Nucleus accumbens (tissue), 56 donors: Measurements from ENCODE around the gene GABRG3.

Experiments used
- DNase-seq, 56 donors: peaks; one replicate each; lab custom pipeline; 2025; lab: John Stamatoyannopoulos, UW

The GABRG3 gene

DNA sequence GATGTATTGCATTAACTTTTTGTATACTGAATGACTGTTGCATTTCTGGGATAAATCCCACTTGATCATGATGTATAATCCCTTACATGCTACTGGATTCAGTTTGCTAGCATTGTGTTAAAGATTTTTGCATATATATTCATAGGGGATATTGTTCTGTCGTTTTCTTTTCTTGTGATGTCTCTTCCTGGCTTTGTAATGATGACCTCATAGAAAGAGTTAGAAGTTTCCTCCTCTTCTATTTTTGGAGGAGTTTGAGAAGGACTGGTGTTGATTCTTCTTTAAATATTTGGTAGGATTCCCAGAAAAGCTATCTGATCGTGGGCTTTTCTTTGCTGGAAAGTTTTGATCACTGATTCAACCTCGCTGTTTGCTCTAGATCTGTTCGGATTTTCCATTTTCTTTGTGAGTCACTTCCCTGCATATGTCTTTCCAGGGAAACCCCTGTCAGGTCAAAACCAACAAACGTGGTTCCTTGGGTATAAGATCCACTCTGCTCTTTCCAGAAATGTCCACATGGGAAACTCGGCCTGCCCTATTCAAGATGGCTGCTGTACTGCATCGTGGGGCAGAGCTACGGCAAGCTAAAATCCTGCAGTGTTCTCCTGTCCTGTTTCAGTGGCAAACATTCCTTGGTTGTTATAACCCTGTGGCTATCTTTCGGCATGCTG lies 120.4 kb downstream of the GABRG3 start:
- no peak for DNase-seq

DNA sequence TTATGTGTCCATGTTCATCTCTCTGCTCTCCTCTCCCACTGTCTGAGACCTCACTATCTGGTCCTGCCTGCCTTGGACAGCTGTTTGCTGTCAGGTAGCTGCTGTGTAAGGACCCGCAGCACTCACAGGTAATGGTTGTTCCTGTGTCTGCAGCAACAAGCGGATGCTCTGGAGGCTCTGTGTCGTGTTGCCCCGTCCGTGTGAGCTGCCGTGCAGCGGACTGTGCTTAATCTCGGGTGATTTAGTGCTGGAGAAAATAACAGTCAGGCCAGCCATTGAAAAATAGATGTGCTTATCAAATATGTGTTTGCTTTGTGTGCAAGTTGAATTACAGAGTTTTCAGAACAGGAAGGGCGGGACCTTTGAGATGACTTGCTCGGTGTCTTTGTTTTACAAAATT lies 121.4 kb downstream of the GABRG3 start:
- no peak for DNase-seq

DNA sequence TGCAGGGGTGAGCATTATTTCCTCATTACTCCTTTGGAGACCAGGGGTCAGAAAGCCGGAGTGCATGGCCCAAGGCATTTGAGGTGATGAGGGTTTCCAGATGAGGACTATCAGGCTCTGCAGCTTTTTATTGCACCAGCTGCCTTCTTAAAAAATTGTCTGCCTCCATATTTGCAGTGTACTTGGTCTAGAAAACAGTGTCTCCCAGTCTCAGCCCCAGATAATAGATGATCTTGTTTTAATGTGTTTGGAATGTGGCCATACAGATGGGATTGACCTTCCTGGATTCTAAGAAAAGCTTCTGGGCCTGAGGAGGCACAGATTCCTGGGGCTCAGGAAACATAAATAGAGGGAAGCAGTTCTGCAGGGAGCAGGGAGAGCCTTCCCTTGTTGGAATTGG lies 123.3 kb downstream of the GABRG3 start:
- no peak for DNase-seq

DNA sequence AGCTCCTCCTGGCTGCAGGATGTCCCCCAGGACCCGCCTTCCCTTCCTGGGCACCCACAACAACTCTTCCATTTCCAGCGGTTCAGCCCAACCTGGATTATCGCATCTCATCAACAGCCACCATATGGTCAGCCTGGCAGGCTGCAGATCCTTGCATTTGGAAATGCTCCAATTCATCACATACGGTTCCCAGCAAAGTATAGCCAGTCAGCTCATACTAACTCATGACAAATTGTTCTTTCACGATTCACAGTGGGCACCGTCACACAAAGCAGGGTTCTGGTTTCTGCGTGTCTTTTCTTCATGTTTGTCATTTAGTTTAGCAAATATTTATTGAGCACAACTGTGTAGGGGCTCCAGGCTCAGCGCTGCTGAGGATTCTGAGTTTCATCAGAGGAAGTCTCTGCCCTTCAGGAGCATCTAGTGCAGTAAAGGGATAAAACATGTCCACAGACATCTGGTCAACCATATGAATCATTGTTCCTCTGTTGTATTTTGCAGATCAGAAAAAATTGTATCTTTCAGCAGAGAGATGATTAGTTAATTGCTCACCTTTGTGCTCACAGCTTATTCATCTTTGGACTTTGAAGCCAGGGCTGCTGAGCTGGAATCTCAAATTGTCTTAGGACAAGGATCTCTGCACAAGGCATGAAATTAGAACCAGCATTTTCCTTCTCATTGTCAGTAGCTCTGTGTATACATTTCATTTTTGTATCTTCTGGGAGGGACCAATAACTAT lies 125.1 kb downstream of the GABRG3 start:
- no peak for DNase-seq

DNA sequence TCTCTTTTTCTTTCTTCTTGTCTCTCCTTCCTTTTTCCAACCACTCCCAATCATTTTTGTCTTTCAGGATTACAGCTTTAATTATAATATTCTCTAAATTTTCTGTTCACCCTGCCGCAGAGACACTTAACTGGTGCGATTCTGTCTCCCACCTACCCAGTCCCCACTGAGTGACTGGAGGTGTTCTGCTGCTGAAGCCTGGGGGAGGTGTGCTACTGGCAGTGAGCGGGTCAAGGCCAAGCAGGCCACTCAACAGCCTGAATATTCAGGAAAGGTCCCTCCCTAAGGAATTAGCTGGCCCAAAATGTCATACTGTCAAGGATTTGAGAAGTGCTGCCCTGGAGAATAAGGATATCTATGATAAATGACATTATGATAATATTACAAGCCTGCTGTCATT lies 126.5 kb downstream of the GABRG3 start:
- DNase-seq = no peak

DNA sequence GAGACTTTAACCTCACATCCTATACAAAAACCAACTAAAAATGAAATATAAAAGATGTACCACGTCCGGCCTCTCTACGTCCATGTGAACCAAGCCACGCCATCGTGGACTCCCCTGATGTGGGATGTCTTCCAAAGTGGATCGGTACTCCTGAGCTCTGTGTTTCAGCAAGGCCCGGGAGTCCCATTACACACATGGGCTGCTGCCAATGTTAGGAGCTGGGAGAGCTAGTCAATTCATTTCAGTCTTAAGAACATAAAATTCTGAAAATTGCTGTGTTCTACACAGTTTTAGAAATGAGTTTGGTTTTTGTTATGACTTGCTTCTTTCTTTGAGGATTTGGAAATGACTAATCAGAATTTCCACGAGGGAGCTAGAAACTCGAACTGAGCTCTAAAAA lies 131.0 kb downstream of the GABRG3 start:
- no peak for DNase-seq

DNA sequence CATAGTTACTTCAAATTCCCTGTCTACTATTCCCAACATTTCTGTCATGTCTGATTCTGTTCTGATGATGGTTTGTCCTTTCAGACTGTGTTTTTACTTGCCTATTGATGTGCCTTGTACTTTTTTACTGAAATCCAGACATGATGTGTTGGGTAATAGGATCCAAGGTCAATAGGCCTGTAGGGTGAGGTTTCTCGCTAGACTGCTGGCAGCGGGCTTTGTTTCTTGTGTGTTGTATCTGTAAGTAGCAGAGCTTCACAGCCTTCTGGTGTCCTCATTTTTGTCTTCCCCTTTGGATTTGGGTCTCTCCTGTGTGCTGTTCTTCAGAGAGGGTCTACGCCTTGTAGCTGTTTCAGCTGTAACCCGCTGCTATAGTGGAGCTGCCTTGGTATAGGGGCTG lies 140.3 kb downstream of the GABRG3 start:
- no peak for DNase-seq

DNA sequence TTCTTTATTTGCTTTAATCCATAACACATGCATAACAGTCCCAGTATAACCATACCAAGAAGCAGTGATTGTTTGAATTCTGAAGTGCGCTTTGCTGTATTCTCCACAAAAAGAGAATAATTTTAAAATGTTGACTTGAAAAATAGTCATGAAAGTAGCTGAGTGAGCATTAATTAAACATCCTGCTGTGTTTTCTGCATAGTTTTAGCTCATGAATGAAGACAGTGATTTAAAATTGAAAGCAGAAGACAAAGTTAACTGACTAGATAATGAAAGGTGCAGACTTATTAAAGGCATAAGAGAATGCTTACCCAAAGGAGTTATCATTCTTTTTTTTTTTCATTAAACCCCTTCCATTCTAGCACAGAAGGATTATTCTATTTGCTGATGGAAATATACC lies 143.5 kb downstream of the GABRG3 start:
- no peak for DNase-seq

DNA sequence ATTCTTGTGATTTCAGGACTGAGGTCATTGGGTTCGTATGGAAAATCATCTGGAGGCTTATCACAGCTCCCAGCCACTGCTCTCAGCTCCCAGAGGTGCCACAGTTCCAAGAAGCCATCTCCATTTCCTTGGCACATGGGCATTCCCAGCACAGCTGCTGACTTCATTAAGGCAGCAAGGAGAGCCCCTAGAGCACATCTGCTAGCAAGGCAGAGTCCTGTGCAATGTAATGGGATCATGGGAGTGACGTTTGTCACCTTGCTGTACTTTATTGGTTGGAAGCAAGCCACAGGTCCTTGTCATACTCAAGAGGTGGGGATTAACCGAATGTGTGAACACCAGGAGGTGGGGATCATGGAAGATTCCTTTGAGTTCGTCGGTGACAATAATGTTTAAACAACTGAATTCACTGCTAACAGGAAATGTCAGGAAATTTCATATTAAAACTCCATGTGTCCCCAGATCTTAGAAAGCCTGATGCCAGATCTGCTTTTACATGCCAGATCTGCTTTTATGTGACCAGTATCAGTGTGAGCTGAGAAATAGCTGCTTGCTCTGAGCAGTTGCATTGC lies 148.8 kb downstream of the GABRG3 start:
- no peak for DNase-seq

DNA sequence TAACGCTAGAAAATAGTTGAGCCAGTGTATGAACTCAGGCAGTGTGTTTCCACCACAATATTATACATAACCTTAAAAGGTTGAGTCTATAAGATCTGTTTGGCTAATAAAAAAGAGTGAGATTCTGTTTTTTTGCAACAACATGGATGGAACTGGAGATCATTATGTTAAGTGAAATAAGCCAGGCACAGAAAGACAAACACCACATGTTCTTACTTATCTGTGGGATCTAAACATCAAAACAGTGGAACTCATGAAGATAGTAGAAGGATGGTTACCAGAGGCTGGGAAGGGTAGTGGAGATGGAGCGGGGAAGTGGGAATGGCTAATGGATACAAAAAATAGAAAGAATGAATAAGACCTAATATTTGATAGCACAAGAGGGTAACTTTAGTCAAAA lies 150.7 kb downstream of the GABRG3 start:
- DNase-seq = no peak

DNA sequence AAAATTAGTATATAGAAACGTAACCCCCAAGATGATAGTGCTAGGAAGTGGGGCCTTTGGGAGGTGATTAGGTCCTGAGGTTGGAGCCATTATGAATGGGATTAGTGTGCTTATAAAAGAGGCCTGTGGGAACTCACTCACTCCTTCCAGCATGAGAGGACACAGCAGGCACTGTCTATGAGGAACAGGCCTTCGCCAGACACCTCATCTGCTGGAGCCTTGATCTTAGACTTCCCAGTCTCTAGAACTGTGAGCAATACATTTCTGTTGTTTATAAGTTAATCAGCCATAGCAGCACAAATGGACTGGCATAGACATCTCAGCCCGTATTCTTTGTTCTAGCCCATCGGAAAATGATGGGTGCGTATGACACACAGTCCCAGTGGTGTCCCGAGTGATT lies 152.3 kb downstream of the GABRG3 start:
- no peak for DNase-seq

DNA sequence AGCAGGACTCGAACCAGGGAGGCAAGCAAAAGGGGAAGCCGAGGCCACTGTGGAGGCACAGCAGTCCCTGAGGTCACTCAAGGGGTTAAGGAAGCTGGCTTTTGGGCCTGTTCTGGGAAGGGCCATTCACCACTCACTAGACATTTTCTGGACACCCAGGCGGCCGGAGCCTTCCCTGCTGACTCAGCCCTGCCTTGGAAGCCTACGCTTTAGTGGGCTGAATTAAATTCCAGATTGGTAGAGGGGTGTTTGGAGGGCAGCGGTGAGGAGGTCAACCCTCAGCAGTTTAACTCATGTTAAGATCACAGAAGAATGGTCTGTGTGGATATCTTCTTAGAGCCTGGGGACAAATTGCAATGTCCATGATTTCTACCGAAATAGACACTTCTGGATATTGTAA lies 152.8 kb downstream of the GABRG3 start:
- DNase-seq = no peak

DNA sequence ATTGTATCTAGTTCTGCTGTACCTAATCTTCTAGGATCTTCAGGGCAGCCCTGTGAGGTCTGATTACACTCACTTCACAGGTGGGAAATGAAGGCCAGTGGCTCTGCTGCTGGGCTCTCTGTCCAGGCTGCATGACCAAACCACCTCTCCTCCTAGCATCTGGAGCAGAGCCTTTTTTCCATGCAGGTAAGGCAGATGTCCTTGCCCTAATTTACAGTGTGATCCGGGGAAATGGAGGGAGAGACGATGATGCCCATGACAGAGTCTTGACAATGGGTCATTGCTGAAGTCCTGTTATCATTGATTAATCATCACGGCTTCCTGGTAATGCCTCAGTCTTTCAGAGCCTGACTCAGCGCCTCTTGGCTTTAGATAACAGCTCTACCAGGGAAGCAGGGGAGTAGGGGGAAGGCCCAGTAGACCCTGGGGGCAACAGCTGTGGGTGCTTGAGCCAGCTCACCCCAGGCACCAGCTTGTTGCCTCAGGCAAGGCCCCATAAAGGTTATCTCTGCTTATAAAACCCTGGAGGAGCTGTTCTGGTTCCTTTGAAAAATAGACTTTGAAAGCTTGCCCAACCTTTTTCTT lies 153.4 kb downstream of the GABRG3 start:
- no peak for DNase-seq

DNA sequence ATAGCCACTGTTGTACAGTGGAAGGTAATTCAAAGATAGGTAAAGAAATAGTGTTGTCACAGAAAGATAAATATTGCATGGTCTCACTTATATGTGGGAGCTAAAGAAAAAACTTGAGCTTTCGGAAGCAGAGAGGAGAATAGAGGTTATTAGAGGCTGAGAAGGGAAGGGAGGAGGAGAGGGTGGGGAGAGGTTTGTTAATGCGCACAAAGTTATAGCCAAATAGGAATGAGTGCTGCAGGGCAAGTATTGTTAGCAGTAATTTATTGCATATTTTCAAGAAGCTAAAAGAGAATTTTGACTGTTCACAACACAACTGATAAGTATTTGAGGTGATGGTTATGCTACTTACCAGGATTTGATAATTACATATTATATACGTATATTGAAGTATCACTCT lies 154.2 kb downstream of the GABRG3 start:
- no peak for DNase-seq

DNA sequence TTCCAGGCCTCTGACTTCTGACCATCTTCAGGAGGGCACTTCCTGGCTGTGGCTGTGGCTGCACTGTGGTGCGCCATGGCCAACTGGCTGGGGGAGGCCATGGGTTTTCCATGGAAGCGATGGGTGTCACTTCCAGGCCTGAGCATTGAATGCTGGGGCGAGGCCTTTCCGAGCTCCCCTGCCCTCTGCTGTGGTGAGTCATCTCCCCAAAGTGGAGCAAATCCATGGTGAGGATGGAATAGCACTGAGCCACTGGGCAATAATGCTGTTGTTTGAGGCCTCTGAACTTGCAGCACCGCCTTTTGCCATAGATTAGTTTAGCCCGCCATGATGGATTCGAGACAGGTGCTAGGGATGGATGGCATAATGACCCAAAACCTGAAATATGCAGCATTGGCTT lies 155.5 kb downstream of the GABRG3 start:
- no peak for DNase-seq

DNA sequence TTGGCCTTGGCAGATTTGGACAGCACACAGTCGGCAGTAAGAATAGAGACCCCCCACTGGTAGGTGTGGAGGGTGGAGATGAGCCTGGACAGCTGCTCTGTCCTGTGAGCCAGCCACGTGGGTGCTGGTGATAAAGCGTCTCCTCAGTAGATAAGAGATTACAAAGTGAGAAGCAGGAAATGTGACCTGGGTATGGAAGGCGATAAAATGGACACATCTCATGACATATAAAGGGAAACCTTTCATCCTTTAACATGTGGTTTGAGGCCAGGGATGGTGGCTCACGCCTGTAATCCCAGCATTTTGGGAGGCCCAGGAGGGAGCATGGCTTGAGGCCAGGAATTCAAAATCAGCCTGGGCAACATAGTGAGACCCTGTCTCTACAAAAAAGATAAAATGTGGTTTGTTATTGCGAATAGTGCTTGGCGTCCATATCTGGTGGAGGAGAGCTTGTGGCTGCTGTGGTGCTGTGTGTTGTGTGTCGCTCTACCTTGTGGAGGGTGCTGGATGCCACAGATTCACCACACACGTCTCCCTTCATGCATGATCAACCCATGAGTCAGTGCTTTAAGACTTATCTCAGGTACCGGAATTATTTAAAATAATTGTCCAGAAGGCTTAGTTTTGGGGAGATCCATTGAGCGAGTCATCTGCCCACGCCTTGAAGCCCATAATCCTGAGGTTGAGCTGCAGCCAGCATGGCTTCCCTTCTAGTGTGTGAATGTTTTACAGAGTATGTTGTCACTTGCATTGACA lies 157.0 kb downstream of the GABRG3 start:
- no peak for DNase-seq

DNA sequence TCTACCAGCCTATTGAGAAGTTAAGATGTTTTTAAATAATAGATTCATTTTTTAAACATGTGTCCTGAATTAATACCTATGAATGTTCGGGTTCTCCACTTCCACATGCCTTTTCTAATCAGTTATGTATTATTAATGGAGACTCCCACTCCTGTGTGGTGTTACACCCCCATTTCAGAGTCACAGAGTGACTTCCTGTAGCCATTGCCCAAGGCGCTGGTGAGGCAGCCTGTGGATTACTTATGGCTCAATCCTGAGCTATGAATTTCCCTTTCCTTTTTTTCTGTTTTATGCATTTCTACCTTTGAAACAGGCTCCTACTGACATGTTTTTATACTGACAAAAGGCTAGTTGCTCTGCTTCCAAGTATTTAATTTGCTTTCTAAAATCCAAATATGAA lies 162.3 kb downstream of the GABRG3 start:
- no peak for DNase-seq

DNA sequence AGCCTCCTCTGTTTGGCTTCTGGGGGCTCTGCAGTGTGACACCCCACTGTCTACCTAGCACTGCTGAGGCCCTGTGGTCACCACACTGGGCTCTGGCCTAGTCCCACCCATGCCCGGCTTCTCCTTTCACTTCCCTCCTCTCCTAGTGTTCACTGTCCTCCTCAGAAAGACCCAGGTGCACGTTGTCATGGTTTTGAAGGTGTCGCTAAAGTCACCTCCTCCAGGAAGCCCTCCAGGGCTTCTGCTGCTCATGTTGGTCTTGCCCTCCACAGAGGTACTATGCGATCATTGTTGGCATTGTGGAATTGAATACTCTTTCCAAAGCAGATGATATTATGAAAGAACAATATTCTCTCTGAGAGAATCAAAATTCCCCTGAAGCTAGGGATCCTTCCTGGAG lies 163.5 kb downstream of the GABRG3 start:
- DNase-seq = no peak

DNA sequence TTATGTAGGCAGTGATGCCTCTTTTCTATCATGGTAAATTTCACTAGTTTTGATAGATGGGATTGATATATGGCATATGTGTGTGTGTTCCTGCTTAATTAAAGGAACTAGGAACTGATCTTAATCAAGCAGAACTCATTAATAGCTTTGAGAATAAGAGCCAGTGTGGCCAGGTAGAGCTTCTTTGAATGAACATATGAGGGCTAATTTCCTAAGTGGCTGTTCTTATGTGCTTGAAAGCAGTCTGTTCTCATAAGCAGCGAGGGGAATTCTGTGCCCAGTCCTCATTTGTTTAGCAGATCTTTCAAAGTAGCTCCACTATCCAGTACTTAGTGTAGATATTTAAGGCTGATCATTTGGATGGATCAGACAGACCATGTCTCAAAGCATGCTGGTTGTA lies 164.2 kb downstream of the GABRG3 start:
- DNase-seq = no peak

DNA sequence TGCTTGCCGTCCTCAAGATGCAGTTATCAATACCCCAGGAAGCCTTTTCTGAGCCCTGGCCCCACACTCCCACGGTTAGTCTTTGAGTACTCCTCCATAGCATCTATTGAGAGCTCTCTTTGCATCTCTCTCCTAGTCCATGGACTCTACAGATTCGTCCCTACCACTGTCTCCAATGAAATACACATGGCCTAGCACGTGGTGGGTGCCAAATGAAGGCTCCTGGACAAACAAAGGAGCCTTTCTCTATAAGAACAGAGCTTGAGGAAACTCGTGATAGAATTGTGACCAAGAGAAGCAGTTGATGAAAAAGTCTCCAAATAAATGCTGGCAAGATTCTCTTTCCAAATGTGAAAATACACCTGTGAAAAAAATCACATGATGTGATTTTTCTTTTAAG lies 166.1 kb downstream of the GABRG3 start:
- DNase-seq = no peak

DNA sequence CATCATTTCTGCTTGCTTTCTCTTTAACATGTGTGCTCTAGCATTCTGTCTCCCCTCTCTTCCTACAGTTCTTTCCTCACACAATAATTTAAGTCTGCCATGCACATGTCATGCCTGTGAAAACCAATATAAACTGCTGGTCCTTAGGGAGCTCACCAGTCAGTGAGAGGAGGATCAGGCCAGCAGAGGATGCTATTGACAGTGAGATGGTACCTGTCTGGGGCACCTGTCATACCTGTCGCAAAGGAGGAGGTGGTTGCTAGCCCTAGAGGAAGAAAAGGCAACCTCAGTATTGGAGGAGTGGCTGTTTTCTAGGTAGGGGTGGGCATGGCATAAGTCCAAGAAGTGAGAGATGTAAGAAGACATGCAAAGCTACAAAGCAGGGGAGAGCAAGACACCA lies 194.6 kb downstream of the GABRG3 start:
- no peak for DNase-seq
